A375 (cell line): ENCODE data around the gene KRTAP10-1. TPM values are rescaled to one million over a fixed set of nuclear protein-coding genes. Genes with fewer than 3 reads are reported as not detected.

Experiments used
- total RNA-seq: library from RNA; depleted of rRNA; stranded (reverse); fragments of >200 nt; shearing (Covaris generic); gene quantifications from 2 replicates; pipeline ENCODE4 v1.2.3, GENCODE V29; 2014; rRNA removed

The KRTAP10-1 gene, protein sequence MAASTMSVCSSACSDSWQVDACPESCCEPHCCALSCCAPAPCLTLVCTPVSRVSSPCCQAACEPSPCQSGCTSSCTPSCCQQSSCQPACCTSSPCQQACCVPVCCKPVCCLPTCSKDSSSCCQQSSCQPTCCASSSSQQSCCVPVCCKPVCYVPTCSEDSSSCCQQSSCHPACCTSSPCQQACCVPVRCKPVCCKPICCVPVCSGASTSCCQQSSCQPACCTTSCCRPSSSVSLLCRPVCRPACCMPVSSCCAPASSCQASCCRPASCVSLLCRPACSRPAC
- not detected in 2 replicates for total RNA-seq

DNA sequence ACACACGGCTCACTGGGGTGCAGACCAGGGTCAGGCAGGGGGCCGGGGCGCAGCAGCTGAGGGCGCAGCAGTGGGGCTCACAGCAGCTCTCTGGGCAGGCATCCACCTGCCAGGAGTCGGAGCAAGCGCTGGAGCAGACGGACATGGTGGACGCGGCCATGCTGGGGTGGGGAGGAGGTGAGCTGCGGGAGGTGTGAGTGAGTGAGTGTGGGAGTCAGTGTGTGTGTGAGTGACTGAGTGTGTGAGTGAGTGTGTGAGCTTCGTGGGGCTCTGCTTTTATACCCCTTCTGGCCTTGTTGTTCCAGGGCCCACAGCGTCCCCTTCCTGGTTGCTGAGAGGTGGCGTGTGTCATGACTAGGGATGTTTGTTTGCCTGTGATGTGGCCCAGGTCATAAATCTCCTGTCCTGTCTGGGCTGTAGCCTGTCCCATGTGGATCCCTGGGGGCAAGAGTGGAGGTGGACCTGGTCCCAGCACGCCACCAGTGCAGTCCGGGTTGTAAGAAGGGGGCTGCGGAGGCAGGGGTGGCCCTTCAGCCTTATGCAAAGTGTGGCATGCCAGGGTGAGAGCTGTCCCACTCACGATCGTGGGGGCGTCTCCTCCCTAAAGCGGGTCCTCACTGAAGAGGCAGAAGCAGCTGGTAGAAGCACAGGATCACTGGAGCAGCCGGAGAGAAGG lies at the start of gene KRTAP10-1:
TSS of gene KRTAP10-1 (minus strand) at position 205 of the 676 bp plus-strand sequence. CDS start at position 160, 45 bp downstream.

DNA sequence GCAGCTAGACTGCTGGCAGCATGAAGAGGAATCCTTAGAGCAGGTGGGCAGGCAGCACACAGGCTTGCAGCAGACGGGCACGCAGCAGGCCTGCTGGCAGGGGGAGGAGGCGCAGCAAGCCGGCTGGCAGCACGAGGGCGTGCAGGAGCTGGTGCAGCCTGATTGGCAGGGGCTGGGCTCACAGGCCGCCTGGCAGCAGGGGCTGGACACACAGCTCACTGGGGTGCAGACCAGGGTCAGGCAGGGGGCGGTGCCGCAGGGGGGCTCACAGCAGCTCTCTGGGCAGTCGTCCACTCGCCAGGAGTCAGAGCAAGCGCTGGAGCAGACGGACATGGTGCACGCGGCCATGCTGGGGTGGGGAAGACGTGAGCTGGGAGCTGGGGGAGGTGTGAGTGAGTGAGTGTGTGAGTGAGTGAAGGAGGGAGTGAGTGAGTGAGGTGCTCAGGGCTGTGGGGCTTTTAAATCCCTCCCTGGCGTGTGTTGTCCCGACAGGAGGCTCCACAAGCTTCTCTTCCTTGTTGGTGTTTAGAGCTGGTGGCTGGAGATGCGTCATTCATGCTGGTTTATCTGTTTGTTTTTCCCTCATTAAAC lies 40.3 kb upstream of the KRTAP10-1 start, which contains the start of gene KRTAP10-5:
TSS of gene KRTAP10-5 (minus strand) at position 374 of the 591 bp plus-strand sequence. CDS start at position 348, 26 bp downstream.

GRCh38 chr21:44573630-44574456 lies 33.8 kb upstream of the KRTAP10-1 start, which contains the start of gene KRTAP10-4:
TSS of gene KRTAP10-4 (plus strand) at chr21:44573729. CDS start at chr21:44573759, 30 bp downstream.

DNA sequence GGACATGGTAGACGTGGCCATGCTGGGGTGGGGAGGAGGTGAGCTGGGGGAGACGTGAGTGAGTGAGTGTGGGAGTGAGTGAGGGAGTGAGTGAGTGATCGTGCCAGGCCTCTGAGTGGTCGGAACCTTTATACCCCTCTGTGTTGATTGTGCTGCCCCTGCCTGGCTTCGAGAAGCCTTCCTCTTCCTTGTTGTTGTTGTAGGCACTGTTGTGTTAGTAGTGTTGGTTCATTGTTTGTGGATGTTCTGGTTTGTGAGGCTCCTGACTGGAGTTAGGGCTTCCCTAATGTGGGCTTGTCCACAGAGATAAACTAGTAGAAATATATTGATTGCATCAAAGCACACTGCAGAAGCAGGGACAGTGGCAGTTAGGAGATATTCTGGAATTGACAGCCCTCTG lies 18.7 kb upstream of the KRTAP10-1 start, which contains the start of gene KRTAP10-3:
TSS of gene KRTAP10-3 (minus strand) at position 101 of the 400 bp plus-strand sequence. CDS start at position 21, 80 bp downstream.

GRCh38 chr21:44551340-44551961 lies 11.5 kb upstream of the KRTAP10-1 start, which contains the start of gene KRTAP10-2:
TSS of gene KRTAP10-2 (minus strand) at chr21:44551505. CDS start at chr21:44551458, 47 bp downstream.

Other genes with a start within 250 kb of the KRTAP10-1 start
- 78.9 and 92.7 TPM in 2 replicates for gene PFKL, start 240.1 kb downstream of the KRTAP10-1 start, total RNA-seq
- 15.6 and 16.9 TPM in 2 replicates for gene CFAP410, start 200.8 kb downstream of the KRTAP10-1 start, total RNA-seq
- gene TRPM2, start 186.6 kb downstream of the KRTAP10-1 start, total RNA-seq, result 11.1 and 11.2 TPM in 2 replicates
- gene LRRC3, start 84.7 kb downstream of the KRTAP10-1 start, total RNA-seq, result 0.08 and 0.11 TPM in 2 replicates
- gene KRTAP10-2, start 11.3 kb upstream of the KRTAP10-1 start, total RNA-seq, result not detected in 2 replicates
- not detected in 2 replicates for gene KRTAP10-3, start 18.6 kb upstream of the KRTAP10-1 start, total RNA-seq
- not detected in 2 replicates for gene KRTAP10-4, start 33.5 kb upstream of the KRTAP10-1 start, total RNA-seq
- not detected in 2 replicates for gene KRTAP10-5, start 40.4 kb upstream of the KRTAP10-1 start, total RNA-seq
- gene KRTAP10-6, start 52.3 kb upstream of the KRTAP10-1 start, total RNA-seq, result not detected in 2 replicates
- gene KRTAP10-7, start 60.4 kb upstream of the KRTAP10-1 start, total RNA-seq, result not detected in 2 replicates
- not detected in 2 replicates for gene KRTAP10-8, start 71.9 kb upstream of the KRTAP10-1 start, total RNA-seq
- not detected in 2 replicates for gene KRTAP10-9, start 86.9 kb upstream of the KRTAP10-1 start, total RNA-seq
- not detected in 2 replicates for gene KRTAP10-10, start 97.2 kb upstream of the KRTAP10-1 start, total RNA-seq
- gene KRTAP10-11, start 106.2 kb upstream of the KRTAP10-1 start, total RNA-seq, result not detected in 2 replicates
- not detected in 2 replicates for gene KRTAP12-4, start 114.5 kb upstream of the KRTAP10-1 start, total RNA-seq
- gene KRTAP12-3, start 117.7 kb upstream of the KRTAP10-1 start, total RNA-seq, result not detected in 2 replicates
- gene KRTAP12-2, start 126.7 kb upstream of the KRTAP10-1 start, total RNA-seq, result not detected in 2 replicates
- gene KRTAP12-1, start 142.0 kb upstream of the KRTAP10-1 start, total RNA-seq, result not detected in 2 replicates
- not detected in 2 replicates for gene KRTAP10-12, start 157.0 kb upstream of the KRTAP10-1 start, total RNA-seq
- gene TSPEAR, start 171.4 kb upstream of the KRTAP10-1 start, total RNA-seq, result not detected in 2 replicates